GM12878 (cell line): Measurements from ENCODE around the gene RERE. TPM values are rescaled to one million over a fixed set of nuclear protein-coding genes. Genes with fewer than 3 reads are reported as not detected.

ENCODE experiments used
- ATAC-seq: fragments of 200-7000 bp; cut with Tn5 transposase; 3 replicates; pipeline ENCODE4 v1.9.1; 2020; ENCODE audit warnings: mild to moderate bottlenecking, moderate library complexity
- BruUV-seq: library from RNA; stranded (reverse); fragments of 400-500 nt; replicated peaks from 2 replicates; lab custom pipeline; 2021; lab: Mats Ljungman, UMichigan
- CTCF ChIA-PET: fragments of 300-600 bp; sonication (Branson Sonifier 250); formaldehyde crosslinking; extraction: SDS; loops from one replicate; lab custom pipeline; 2021; ENCODE audit warnings: inconsistent platforms; lab: Yijun Ruan, JAX
- POLR2A ChIA-PET: fragments of 350-600 bp; formaldehyde crosslinking; extraction: SDS; loops from one replicate; lab custom pipeline; 2021; ENCODE audit warnings: inconsistent platforms; lab: Charles Lee
- RAD21 ChIA-PET: fragments of 300-600 bp; sonication (Branson Sonifier 250); formaldehyde crosslinking; loops from one replicate; lab custom pipeline; 2023; ENCODE audit warnings: antibody characterized with exemption; ENCODE audit not compliant: unreplicated experiment; lab: Charles Lee
- SMC1A ChIA-PET: fragments of 300-600 bp; sonication (Branson Sonifier 250); formaldehyde crosslinking; loops from one replicate; lab custom pipeline; 2023; ENCODE audit not compliant: unreplicated experiment, uncharacterized antibody; lab: Charles Lee
- DNase-seq: peaks from one replicate; pipeline ENCODE4 v3.0.0-alpha.2; 2011; ENCODE audit warnings: low read depth, low spot score
- FAIRE-seq: peaks from 3 replicates; lab custom pipeline; 2011; peaks lifted over from hg19 to GRCh38; lab: Jason Lieb, UNC
- H2AFZ ChIP-seq: 2 replicates; pipeline ENCODE4 v1.6.0; 2011; ENCODE audit warnings: low read depth, low read length, control low read depth; ENCODE audit not compliant: control insufficient read depth
- H3K27ac ChIP-seq: 2 replicates; pipeline ENCODE4 v1.5.1; 2011; ENCODE audit warnings: control low read depth; ENCODE audit not compliant: control insufficient read depth, insufficient read depth
- H3K27me3 ChIP-seq, 2 experiments: replicated peaks in 1 of 2; 2 replicates each; pipeline versions ENCODE4 v1.6.0 to v1.6.1; 2011; ENCODE audit warnings: low read length in 1 of 2; ENCODE audit not compliant: control insufficient read depth in 2 of 2, insufficient read depth in 2 of 2
- H3K36me3 ChIP-seq, 2 experiments: 2 replicates each; pipeline ENCODE4 v1.5.1; 2011; ENCODE audit warnings: low read length in 1 of 2; ENCODE audit not compliant: control insufficient read depth in 2 of 2, insufficient read depth in 2 of 2
- H3K4me1 ChIP-seq: 2 replicates; pipeline ENCODE4 v1.6.1; 2011; ENCODE audit warnings: mild to moderate bottlenecking, low read length, moderate library complexity, mixed read lengths; ENCODE audit not compliant: control insufficient read depth, insufficient read depth
- H3K4me2 ChIP-seq: 2 replicates; pipeline ENCODE4 v1.6.0; 2011; ENCODE audit warnings: control low read depth; ENCODE audit not compliant: control insufficient read depth, insufficient read depth
- H3K4me3 ChIP-seq: fragments of 200-600 bp; sonication (generic); 2 replicates; pipeline ENCODE4 v1.5.1; 2016
- H3K79me2 ChIP-seq: 2 replicates; pipeline ENCODE4 v1.6.0; 2011; ENCODE audit warnings: low read length; ENCODE audit not compliant: control insufficient read depth, insufficient read depth
- H3K9ac ChIP-seq: 2 replicates; pipeline ENCODE4 v1.8.0; 2011; ENCODE audit warnings: low read length, control low read depth, mixed read lengths; ENCODE audit not compliant: control insufficient read depth, insufficient read depth
- H3K9me3 ChIP-seq: replicated peaks from 3 replicates; pipeline ENCODE4 v1.5.1; 2011; ENCODE audit warnings: mild to moderate bottlenecking, low read length; ENCODE audit not compliant: control insufficient read depth, insufficient read depth
- H4K20me1 ChIP-seq: 2 replicates; pipeline ENCODE4 v1.6.0; 2011; ENCODE audit not compliant: control insufficient read depth, insufficient read depth
- BACH1 ChIP-seq: fragments of 450-650 bp; IDR thresholded peaks from 2 replicates; pipeline ENCODE4 v1.6.1; 2017; ENCODE audit warnings: mild to moderate bottlenecking, borderline replicate concordance
- CBX5 ChIP-seq: sonication (generic); IDR thresholded peaks from 2 replicates; pipeline ENCODE4 v1.6.1; 2016; ENCODE audit warnings: low read depth, moderate library complexity, mild to moderate bottlenecking, inconsistent platforms
- EZH2 ChIP-seq: IDR thresholded peaks from 2 replicates; pipeline ENCODE4 v1.6.1; 2012; ENCODE audit warnings: low read depth, mild to moderate bottlenecking, control low read depth, inconsistent platforms, low read length, borderline replicate concordance; ENCODE audit not compliant: control insufficient read depth
- IRF4 ChIP-seq: IDR thresholded peaks from 2 replicates; pipeline ENCODE4 v1.6.1; 2011; ENCODE audit warnings: low read depth, low read length
- PAX5 ChIP-seq: IDR thresholded peaks from 2 replicates; pipeline ENCODE4 v1.6.1; 2011; ENCODE audit warnings: low read depth, low read length, borderline replicate concordance
- POLR2A ChIP-seq: IDR thresholded peaks from 2 replicates; pipeline ENCODE4 v1.6.1; 2011; ENCODE audit warnings: low read depth, mild to moderate bottlenecking, low read length
- POLR2AphosphoS5 ChIP-seq: IDR thresholded peaks from 2 replicates; pipeline ENCODE4 v1.6.1; 2011; ENCODE audit warnings: mild to moderate bottlenecking, low read length, inconsistent platforms
- SIN3A ChIP-seq: IDR thresholded peaks from 2 replicates; pipeline ENCODE4 v1.6.1; 2012; ENCODE audit warnings: low read depth, low read length, improper control_type of control experiment
- TCF3 ChIP-seq: IDR thresholded peaks from 2 replicates; pipeline ENCODE4 v1.6.1; 2012; ENCODE audit warnings: low read depth, mild to moderate bottlenecking, low read length, borderline replicate concordance; ENCODE audit not compliant: insufficient read depth
- ZNF384 ChIP-seq: IDR thresholded peaks from 2 replicates; pipeline ENCODE4 v1.6.1; 2012; ENCODE audit warnings: low read depth, mild to moderate bottlenecking, low read length, improper control_type of control experiment, borderline replicate concordance
- WGBS: methylation state at CpG from one replicate; pipeline ENCODE4 v1.1.6; 2016; ENCODE audit warnings: low lambda C conversion rate; ENCODE audit not compliant: insufficient replicate concordance, insufficient coverage; ENCODE audit errors: missing lambda C conversion rate; 5-methylcytosine and 5-hydroxymethylcytosine counted together
- in situ Hi-C: fragments of 300-500 bp; cut with MboI; formaldehyde crosslinking; loops from 9 replicates; pipeline ENCODE4 v1.14.3; 2018; ENCODE audit warnings: mixed read lengths
- intact Hi-C: fragments of 100-400 bp; cut with micrococcal nuclease; formaldehyde crosslinking; loops from one replicate; pipeline ENCODE4 v1.14.2; 2022; ENCODE audit not compliant: unreplicated experiment
- polyA plus RNA-seq, 11 experiments: library from polyadenylated mRNA; depleted of rRNA in 4 of 11; unstranded in 6 of 11; stranded (reverse) in 5 of 11; fragments of >200 nt; fragmentation: Nextera tagmentation in 4 of 11; fragmentation: Illumina TruSeq in 1 of 11; extraction: Ambion mirVana in 4 of 11; extraction: Trizol in 1 of 11; gene quantifications; 1 replicate in 1 of 11; 2 replicates in 10 of 11; pipeline versions ENCODE4 v1.2.1 to v1.2.3, GENCODE V29; 2011 to 2016; ENCODE audit warnings: inconsistent platforms in 2 of 11, missing spikeins in 2 of 11, low read depth in 1 of 11
- total RNA-seq, 4 experiments: library from RNA; depleted of rRNA in 3 of 4; stranded (reverse); fragments of >200 nt in 3 of 4; fragmentation: Illumina TruSeq in 1 of 4; extraction: Trizol in 1 of 4; gene quantifications; 2 replicates each; pipeline versions ENCODE4 v1.2.1 to v1.2.3, GENCODE V29; 2013 to 2021
- TF ChIP-seq, protein P1 (sequence below), 3 experiments: IDR thresholded peaks in 2 of 3; conservative IDR thresholded peaks in 1 of 3; 2 replicates each; pipeline ENCODE4 v1.5.1; 2011; ENCODE audit warnings: low read depth in 3 of 3, low read length in 3 of 3, mild to moderate bottlenecking in 3 of 3, control low read depth in 2 of 3, moderate library complexity in 2 of 3, inconsistent platforms in 1 of 3, mixed read lengths in 1 of 3; ENCODE audit not compliant: control insufficient read depth in 2 of 3, insufficient read depth in 1 of 3; ENCODE audit errors: extremely low read depth in 1 of 3

The RERE gene
- total and polyA plus RNA-seq, 10 of the 15 experiments (the other 5 are each of a cell fraction or from before 2014, with no cell fraction given): 5.2 to 60.5 (median 20.2) TPM

DNA sequence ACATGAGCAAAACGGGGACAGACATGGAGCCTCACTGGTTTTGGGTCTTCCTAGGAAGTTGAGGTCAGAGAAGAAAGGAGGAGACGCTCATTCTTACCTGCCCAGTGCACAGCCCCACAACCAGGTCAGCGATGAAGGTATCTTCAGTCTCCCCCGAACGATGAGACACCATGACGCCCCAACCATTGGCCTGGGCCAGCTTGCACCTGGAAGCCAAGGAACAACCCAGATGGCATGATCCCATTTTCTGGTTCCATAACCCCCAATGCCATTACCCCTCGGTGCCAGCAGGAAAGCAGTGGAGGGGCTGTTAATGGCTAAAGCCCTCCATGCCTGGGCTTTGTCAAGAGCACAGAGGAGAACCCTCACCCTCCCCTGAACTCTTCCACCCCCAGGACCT lies 45.7 kb upstream of the RERE start:
- in situ Hi-C loops: no loop called here

DNA sequence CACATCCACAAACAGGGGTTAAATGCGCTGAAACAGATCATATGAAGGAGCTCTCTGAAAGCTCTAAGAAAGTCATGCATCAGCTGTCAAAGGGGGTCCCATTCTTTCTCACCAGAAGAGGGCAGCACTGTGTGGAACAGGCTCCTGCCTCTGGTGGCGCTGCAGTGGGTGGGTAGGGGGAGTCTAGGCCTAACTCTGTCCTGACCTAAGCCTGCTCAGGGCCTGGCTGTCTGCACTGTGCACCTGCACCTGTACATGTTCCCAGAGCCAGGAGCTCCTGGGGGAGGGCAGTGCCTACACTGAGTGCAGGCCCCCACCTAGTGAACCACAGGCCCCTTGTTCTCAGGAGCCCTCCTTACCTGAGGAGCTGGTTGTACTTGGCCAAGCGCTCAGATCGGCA lies 45.1 kb upstream of the RERE start:
- 84% methylated on average over 4 of the region's 4 CpGs for WGBS
- H3K4me2 ChIP-seq: no peak overlapping the region
- CTCF ChIA-PET: interaction anchor here (0.9 to 2.8 kb wide), 7 partner anchors 9 to 136 kb away, joined by 3 to 21 read pairs (median 6); no protein-coding TSS in a partner anchor
- H3K27ac ChIP-seq: no peak overlapping the region
- peaks cover 13% of the 10 kb centered on the region for H3K79me2 ChIP-seq
- no peak overlapping the region for H3K4me3 ChIP-seq
- H2AFZ ChIP-seq: no peak overlapping the region
- intact Hi-C loops: loop anchor here (5.0 kb wide), 1 partner anchor 125 kb away; no protein-coding TSS in a partner anchor
- SMC1A ChIA-PET: interaction anchor here (6.8 kb wide), 1 partner anchor 13 kb away, joined by 31 read pairs; no protein-coding TSS in a partner anchor
- no TSS peak for BruUV-seq
- in situ Hi-C loops: no loop called here
- TF ChIP-seq EZH2: no peak
- no peak for TF ChIP-seq ZNF384
- TF ChIP-seq CBX5: no peak
- 0 out of 2 replicates have a peak, but pooled peaks have one; percentile 41 for TF ChIP-seq POLR2A
- no peak for TF ChIP-seq TCF3
- TF ChIP-seq, protein P1, sequence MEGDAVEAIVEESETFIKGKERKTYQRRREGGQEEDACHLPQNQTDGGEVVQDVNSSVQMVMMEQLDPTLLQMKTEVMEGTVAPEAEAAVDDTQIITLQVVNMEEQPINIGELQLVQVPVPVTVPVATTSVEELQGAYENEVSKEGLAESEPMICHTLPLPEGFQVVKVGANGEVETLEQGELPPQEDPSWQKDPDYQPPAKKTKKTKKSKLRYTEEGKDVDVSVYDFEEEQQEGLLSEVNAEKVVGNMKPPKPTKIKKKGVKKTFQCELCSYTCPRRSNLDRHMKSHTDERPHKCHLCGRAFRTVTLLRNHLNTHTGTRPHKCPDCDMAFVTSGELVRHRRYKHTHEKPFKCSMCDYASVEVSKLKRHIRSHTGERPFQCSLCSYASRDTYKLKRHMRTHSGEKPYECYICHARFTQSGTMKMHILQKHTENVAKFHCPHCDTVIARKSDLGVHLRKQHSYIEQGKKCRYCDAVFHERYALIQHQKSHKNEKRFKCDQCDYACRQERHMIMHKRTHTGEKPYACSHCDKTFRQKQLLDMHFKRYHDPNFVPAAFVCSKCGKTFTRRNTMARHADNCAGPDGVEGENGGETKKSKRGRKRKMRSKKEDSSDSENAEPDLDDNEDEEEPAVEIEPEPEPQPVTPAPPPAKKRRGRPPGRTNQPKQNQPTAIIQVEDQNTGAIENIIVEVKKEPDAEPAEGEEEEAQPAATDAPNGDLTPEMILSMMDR (IDR thresholded peaks at IDR 0.05 in 2 of 3, conservative IDR thresholded peaks at IDR 0.05 in 1 of 3; ENCODE audit: control insufficient read depth in 2 of 3, extremely low read depth in 1 of 3, insufficient read depth in 1 of 3, low read depth in 3 of 3, low read length in 3 of 3): peak; percentile 19 to 58 (median 56)
- 0 out of 2 replicates have a peak, but pooled peaks have one; percentile 21 for TF ChIP-seq PAX5
- 0 out of 2 replicates have a peak, but pooled peaks have one; percentile 13 for TF ChIP-seq POLR2AphosphoS5
- no peak for TF ChIP-seq SIN3A
- H3K9ac ChIP-seq: no peak overlapping the region
- H3K36me3 ChIP-seq: peaks cover 64% of the 10 kb centered on the region in 2 experiments
- no peaks in the 10 kb centered on the region for H3K9me3 ChIP-seq
- DNase-seq: no peak
- H3K4me1 ChIP-seq: no peaks in the 10 kb centered on the region
- RAD21 ChIA-PET: no interaction called here
- POLR2A ChIA-PET: interaction anchor here (0.5 to 1.6 kb wide), 3 partner anchors 12 to 16 kb away, joined by 3 to 5 read pairs (median 4); partner anchors contain the start of gene ENO1
- H4K20me1 ChIP-seq: peaks cover 26% of the 10 kb centered on the region
- peak; percentile 48 for ATAC-seq
- no peak for FAIRE-seq
- H3K27me3 ChIP-seq: no peaks in the 10 kb centered on the region

More for the DNA sequence above, 45.7 kb upstream of the RERE start:
- BruUV-seq: no TSS peak
- SMC1A ChIA-PET: interaction anchor here (6.8 kb wide), 1 partner anchor 14 kb away, joined by 31 read pairs; no protein-coding TSS in a partner anchor
- ATAC-seq: no peak
- WGBS: 91% methylated on average over 7 of the region's 7 CpGs
- H3K4me2 ChIP-seq: no peak overlapping the region
- TF ChIP-seq BACH1 (0 out of 2 replicates have a peak, but pooled peaks have one; percentile 23), IRF4 (no peak)
- TF ChIP-seq, all 136 proteins: peak for 1
- Histone ChIP-seq H4K20me1 (peaks cover 28% of the 10 kb centered on the region), H3K27ac (no peak overlapping the region), H3K27me3 (no peaks in the 10 kb centered on the region), H3K79me2 (peaks cover 17% of the 10 kb centered on the region), H3K36me3 (peaks cover 64 to 68% of the 10 kb centered on the region in 2 experiments), H3K4me1 (no peaks in the 10 kb centered on the region), H3K9me3 (no peaks in the 10 kb centered on the region), H3K4me3 (no peak overlapping the region), H2AFZ (no peak overlapping the region), H3K9ac (no peak overlapping the region)
- ChIA-PET CTCF (interaction anchor here (1.2 to 3.4 kb wide), 5 partner anchors 11 to 136 kb away, joined by 4 to 21 read pairs (median 8); no protein-coding TSS in a partner anchor), POLR2A (interaction anchor here (0.5 kb wide), 1 partner anchor 12 kb away, joined by 4 read pairs; no protein-coding TSS in a partner anchor), RAD21 (no interaction called here)
- FAIRE-seq: no peak
- intact Hi-C loops: loop anchor here (5.0 kb wide), 1 partner anchor 124 kb away; no protein-coding TSS in a partner anchor
- DNase-seq: no peak
